22Rv1 (cell line): ENCODE measurements around the gene SLC35F1.

Experiments
- H3K27ac ChIP-seq: fragments of 450-650 bp; 2 replicates; pipeline ENCODE4 v1.5.1; 2017
- ZFX ChIP-seq: fragments of 450-650 bp; IDR thresholded peaks from 2 replicates; pipeline ENCODE4 v1.6.1; 2017; ENCODE audit warnings: antibody characterized with exemption, borderline replicate concordance
- TF ChIP-seq, protein P1 (sequence below): fragments of 450-650 bp; IDR thresholded peaks from 2 replicates; pipeline ENCODE4 v1.5.1; 2017; ENCODE audit warnings: mild to moderate bottlenecking

The SLC35F1 gene

DNA sequence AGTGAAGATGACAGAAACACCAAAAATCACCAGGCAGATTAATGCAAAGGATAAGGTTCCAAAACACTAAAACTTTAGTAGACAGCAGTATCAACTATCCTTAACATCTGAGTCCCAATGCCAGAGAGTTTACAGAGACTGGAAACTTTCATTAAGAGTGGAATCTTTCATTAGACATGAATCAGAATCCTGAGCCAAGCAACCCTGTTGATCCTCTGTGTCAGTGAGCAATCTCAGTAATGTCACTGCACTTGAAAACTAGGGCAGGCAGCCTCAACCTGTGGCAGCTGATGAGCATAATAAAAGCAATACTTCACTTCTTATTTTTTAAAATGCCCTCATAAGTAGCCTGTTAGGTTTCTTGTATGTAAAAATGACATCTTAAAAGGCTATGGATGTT lies 388.3 kb downstream of the SLC35F1 start:
- H3K27ac ChIP-seq, result no peak overlapping the region
- no peak for TF ChIP-seq ZFX
- TF ChIP-seq, protein P1, sequence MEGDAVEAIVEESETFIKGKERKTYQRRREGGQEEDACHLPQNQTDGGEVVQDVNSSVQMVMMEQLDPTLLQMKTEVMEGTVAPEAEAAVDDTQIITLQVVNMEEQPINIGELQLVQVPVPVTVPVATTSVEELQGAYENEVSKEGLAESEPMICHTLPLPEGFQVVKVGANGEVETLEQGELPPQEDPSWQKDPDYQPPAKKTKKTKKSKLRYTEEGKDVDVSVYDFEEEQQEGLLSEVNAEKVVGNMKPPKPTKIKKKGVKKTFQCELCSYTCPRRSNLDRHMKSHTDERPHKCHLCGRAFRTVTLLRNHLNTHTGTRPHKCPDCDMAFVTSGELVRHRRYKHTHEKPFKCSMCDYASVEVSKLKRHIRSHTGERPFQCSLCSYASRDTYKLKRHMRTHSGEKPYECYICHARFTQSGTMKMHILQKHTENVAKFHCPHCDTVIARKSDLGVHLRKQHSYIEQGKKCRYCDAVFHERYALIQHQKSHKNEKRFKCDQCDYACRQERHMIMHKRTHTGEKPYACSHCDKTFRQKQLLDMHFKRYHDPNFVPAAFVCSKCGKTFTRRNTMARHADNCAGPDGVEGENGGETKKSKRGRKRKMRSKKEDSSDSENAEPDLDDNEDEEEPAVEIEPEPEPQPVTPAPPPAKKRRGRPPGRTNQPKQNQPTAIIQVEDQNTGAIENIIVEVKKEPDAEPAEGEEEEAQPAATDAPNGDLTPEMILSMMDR, result no peak

DNA sequence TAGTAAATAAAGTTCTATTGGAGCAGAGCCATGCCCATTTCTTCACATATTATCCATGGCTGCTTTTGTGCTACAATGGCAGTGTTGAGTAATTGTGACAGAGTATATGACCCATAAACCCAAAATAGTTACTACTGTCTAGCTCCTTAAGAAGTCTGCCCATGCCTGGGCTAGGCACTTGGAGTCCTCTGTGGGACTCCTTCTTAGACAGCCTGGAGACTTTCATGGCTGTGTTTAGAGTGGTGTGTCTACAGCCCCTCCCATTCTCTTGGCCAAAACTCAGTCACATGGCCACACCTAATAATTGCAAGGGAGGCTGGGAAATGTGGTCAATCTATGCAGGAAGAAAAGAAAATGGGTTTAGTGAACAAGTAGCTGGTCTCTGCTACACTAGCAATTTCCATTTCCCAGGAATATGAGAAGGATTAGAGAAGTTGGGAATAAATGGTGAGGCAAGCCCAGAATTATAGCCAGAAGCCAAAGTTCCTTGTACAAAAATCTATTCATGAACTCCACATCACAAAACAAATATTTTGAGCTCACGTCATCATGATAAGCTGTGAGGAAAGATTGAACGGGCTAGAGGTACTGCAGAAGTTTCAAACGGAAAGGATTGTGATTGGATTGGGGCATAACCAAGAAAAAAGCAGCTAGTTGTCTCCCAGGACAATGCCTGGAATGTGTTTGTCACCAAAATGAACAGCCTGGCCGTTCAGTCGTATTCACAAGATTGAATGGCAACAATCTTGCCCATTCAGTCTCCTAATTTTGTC lies 389.3 kb downstream of the SLC35F1 start:
- TF ChIP-seq, protein P1, result no peak
- no peak for TF ChIP-seq ZFX
- no peak overlapping the region for H3K27ac ChIP-seq

DNA sequence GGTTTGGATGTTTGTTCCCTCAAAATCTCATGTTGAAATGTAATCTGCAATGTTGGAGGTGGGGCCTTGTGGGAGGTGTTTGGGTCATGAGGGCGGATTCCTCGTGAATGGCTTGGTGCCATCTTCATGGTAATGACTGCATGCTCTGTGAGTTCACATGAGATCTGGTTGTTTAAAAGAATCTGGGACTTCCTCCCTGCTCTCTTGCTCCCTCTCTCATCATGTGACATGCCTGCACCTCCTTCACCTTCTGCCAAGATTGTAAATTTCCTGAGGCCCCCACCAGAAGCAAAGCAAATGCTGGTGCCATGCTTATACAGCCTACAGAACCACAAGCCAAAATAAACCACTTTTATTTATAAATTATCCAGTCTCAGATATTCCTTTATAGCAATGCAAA lies 390.8 kb downstream of the SLC35F1 start:
- H3K27ac ChIP-seq, result no peak overlapping the region
- TF ChIP-seq, protein P1, result no peak
- TF ChIP-seq ZFX, result no peak

DNA sequence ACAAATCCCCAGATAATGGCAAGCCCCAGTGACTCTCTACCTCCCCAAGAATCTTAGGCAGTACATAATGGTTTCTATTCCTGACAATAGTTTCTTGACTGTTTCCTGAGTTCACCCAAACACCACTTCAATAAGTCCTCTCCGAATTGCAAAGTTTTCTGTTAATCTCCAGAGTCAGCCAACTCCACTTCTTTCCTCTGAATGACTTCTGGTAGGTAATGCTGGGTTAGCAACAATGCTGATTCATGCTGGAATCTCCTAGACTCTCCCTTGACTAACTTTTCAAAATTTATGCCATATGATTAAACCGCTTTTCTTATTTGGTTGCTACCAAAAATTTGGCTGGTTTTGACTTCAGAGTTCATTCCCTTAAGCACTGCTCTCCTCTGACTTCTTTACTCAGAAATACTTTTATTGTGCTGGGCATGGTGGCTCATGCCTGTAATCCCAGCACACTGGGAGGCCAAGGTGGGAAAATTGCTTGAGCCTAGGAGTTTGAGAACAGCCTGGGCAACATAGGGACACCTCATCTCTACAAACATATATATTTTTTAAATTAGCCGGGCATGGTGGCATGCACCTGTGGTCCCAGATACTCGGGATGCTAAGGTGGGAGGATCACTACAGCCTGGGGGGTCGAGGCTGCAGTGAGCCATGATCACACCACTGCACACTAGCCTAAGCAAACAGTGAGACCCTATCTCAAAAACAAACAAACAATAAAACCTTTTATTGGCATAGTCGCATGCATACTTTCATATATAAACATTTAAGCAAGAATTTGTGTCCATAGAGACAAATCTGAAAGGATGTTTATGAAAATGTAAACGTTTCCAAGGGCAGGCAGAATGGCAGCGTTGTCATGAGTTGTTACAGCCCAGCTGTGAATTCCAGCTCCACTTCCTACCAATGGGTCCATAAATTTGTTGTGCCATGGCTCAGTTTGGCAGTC lies 391.7 kb downstream of the SLC35F1 start:
- no peak for TF ChIP-seq ZFX
- TF ChIP-seq, protein P1, result no peak
- H3K27ac ChIP-seq, result no peak overlapping the region

DNA sequence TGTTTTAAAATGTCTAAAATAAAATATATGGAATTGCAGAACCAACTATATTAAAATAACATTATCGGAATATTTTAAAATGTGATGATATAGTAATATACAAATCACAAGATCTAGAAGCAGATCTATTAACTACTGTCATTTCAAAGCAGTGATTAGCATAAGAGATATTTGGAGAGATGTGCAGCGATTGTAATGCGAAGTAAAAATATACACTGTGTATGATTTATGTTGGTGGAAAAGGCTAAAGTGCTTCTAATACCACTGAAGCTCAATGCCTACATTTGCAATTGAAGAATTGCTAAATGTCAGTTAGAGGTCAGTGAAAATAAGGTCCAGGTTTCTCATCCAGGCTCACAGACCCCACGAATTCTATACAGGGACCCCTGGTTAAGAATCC lies 392.4 kb downstream of the SLC35F1 start:
- no peak overlapping the region for H3K27ac ChIP-seq
- TF ChIP-seq, protein P1, result no peak
- TF ChIP-seq ZFX, result no peak

DNA sequence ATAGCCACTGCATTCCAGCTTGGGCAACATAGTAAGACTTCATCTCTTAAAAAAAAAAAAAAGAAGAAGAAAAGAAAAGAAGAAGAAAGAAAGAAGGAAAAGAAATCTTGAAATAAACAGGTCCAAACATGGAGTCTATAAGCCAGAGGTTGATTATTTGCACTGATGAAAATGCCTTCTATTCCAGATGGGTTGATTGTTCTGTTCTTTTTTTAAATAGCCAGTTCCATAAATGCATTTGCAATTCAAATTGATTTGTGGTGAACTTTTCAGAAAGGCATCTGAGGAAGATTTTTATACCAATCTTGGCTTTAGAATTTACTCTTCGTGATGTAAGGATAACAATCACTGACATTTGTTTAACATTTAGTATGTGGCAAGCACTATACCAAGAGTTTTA lies 397.3 kb downstream of the SLC35F1 start:
- H3K27ac ChIP-seq, result no peak overlapping the region
- no peak for TF ChIP-seq ZFX
- TF ChIP-seq, protein P1, result no peak
